Measurements from ENCODE around the gene C19orf25. TPM values are rescaled to one million over a fixed set of nuclear protein-coding genes. Genes with fewer than 3 reads are reported as not detected.
A peak's percentile ranks its signal among the peaks of the same experiment; 100 is the strongest.
"Not testable (repeated sequence)": the region's sequence is repeated elsewhere in the genome, so short reads cannot be mapped to it uniquely, and the experiment has no call there.

Gene C19orf25
- total and polyA plus RNA-seq, 11 donors, result 9.4 to 29.2 (median 16.0) TPM

DNA sequence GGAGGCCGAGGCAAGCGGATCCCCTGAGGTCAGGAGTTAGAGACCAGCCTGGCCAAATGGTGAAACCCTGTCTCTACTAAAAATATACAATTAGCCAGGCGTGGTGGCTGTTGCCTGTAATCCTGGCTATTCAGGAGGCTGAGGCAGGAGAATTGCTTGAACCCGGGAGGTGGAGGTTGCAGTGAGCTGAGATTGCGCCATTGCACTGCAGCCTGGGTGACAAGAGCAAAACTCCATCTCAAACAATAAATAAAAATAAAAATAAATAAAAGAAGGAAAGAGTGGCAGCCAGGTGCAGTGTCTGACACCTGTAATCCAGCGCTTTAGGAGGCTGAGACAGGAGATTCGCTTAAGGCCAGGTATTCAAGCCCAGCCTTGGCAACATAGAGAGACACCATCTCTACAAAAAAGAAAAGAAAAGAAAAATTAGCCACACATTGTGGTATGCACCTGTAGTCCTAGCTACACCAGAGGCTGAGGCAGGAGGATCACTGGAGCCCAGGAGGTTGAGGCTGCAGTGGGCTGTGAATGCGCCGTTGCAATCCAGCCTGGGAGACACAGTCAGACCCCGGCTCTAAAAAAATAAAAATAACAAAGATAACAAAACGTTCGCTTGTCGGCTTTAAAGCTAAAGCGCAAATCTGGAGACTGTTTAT, 23.5 kb upstream of the C19orf25 start:
- Histone ChIP-seq H3K4me3 (peak overlapping the region in 3 of 12 donors; percentile 20 to 26 (median 24)), H3K36me3 (peaks cover 0 to 8% (median 0%) of the 10 kb centered on the region in 9 donors), H3K4me1 (peaks cover 0 to 23% (median 14%) of the 10 kb centered on the region in 12 donors), H3K9me3 (no peaks in the 10 kb centered on the region), H3K27me3 (peaks cover 0 to 25% (median 12%) of the 10 kb centered on the region in 9 donors), H3K27ac (no peak overlapping the region)
- DNase-seq, result no peak
- intact Hi-C loops (cut with DNase I), result no loop called here
- ATAC-seq, result no peak
- TF ChIP-seq, protein P1, sequence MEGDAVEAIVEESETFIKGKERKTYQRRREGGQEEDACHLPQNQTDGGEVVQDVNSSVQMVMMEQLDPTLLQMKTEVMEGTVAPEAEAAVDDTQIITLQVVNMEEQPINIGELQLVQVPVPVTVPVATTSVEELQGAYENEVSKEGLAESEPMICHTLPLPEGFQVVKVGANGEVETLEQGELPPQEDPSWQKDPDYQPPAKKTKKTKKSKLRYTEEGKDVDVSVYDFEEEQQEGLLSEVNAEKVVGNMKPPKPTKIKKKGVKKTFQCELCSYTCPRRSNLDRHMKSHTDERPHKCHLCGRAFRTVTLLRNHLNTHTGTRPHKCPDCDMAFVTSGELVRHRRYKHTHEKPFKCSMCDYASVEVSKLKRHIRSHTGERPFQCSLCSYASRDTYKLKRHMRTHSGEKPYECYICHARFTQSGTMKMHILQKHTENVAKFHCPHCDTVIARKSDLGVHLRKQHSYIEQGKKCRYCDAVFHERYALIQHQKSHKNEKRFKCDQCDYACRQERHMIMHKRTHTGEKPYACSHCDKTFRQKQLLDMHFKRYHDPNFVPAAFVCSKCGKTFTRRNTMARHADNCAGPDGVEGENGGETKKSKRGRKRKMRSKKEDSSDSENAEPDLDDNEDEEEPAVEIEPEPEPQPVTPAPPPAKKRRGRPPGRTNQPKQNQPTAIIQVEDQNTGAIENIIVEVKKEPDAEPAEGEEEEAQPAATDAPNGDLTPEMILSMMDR (IDR thresholded peaks at IDR 0.05), result no peak
- no peak for TF ChIP-seq POLR2A (IDR thresholded peaks at IDR 0.05)
- 56 to 62% (median 58%) methylated on average over 14 of the region's 14 CpGs for WGBS, 4 donors

DNA sequence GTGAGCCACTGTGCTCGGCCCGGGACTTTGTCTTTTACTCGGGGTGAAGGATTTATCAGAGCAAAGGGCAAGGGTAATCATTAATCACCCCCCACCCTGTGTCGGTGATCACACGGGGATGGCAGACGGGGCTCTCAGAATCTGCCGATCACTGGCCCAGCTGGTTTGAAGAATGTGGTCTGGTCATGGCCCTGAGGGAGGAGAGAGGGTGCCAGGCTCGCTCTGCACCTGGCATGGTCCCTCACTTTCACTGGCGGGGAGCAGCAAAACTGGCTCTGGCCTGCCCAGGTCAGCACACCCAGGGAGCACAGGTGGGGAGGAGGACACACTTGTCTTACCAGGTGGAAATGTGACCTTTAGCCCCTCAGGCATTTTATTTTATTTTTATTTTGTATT, 22.2 kb upstream of the C19orf25 start:
- WGBS, 4 donors, result 77 to 83% (median 79%) methylated on average over 9 of the region's 9 CpGs
- H3K9me3 ChIP-seq, result no peaks in the 10 kb centered on the region
- no peak for ATAC-seq
- intact Hi-C loops (cut with DNase I), result no loop called here
- peaks cover 0 to 14% (median 9%) of the 10 kb centered on the region in 12 donors for H3K4me1 ChIP-seq
- H3K27ac ChIP-seq, result no peak overlapping the region
- DNase-seq, result no peak
- H3K36me3 ChIP-seq, result peaks cover 0 to 8% (median 0%) of the 10 kb centered on the region in 9 donors
- TF ChIP-seq, protein P1 (IDR thresholded peaks at IDR 0.05), result no peak
- H3K27me3 ChIP-seq, result peaks cover 0 to 32% (median 12%) of the 10 kb centered on the region in 9 donors
- no peak overlapping the region for H3K4me3 ChIP-seq

DNA sequence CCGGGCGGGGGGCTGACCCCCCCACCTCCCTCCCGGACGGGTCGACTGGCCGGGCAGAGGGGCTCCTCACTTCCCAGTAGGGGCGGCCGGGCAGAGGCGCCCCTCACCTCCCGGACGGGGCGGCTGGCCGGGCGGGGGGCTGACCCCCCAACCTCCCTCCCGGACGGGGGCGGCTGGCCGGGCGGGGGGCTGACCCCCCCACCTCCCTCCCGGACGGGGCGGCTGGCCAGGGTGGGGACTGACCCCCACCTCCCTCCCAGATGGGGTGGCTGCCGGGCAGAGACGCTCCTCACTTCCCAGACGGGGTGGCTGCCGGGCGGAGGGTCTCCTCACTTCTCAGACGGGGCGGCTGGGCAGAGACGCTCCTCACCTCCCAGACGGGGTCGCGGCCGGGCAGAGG, 20.2 kb upstream of the C19orf25 start:
- not testable (repeated sequence) for DNase-seq

DNA sequence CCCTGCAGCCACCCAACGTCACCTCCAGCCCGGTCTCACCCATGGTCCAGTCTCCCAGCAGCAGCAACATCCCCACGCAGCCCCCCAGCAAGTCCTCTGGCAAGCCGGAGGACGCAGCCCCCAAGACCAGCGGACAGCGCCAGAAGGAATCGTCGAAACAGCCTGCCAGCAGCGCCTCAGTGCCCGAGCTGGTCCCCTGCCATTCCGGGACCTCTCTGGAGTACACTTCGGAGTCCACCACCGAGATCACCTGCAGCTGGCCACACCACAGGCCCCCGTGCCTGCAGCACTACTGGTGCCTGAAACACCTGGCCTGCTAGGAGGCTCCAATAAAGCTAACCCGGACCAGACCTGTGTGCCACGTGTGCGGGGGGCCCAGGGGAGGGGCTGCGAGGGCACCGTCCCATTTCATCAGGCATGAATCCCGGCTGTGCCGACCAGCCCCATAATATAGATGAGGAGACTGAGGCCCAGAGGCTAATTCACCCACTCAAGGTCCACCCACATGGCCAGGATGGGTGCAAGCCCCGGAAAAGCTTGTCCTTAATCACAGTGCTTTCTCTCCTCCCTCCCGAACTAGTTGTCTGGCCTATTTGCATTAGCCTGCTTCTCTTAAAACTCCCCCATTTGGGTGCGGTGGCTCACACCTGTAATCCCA, 18.7 kb upstream of the C19orf25 start:
- intact Hi-C loops (cut with DNase I), result no loop called here
- Histone ChIP-seq H3K36me3 (no peaks in the 10 kb centered on the region), H3K9me3 (no peaks in the 10 kb centered on the region), H3K4me1 (peaks cover 0 to 7% (median 0%) of the 10 kb centered on the region in 12 donors), H3K27me3 (peaks cover 0 to 16% (median 2%) of the 10 kb centered on the region in 9 donors), H3K27ac (no peak overlapping the region), H3K4me3 (no peak overlapping the region)
- TF ChIP-seq, protein P1 (IDR thresholded peaks at IDR 0.05), result no peak
- TF ChIP-seq POLR2A (IDR thresholded peaks at IDR 0.05), result no peak
- DNase-seq (no peak), ATAC-seq (no peak)
- 85 to 88% (median 86%) methylated on average over 14 to 25 of the region's 25 CpGs for WGBS, 4 donors

More for the DNA sequence above, 20.2 kb upstream of the C19orf25 start:
- 80 to 98% (median 92%) methylated on average over 1 to 34 of the region's 34 CpGs for WGBS, 4 donors
- H3K9me3 ChIP-seq; H3K36me3 ChIP-seq; H3K4me3 ChIP-seq; intact Hi-C loops (cut with DNase I); ATAC-seq; H3K27ac ChIP-seq: not testable (repeated sequence)
- peaks cover 0 to 32% (median 11%) of the 10 kb centered on the region in 9 donors for H3K27me3 ChIP-seq
- peaks cover 0 to 14% (median 9%) of the 10 kb centered on the region in 12 donors for H3K4me1 ChIP-seq

Measured in heart left ventricle (tissue), 16 donors.